ENCODE measurements around the gene LCE1A.

LCE1A gene

GRCh38 chr1:152864443-152864842 lies 37.2 kb downstream of the LCE1A start:
- ChIA-PET CTCF (interaction anchor here (0.8 kb wide), 1 partner anchor 356 kb away, joined by 4 read pairs; no protein-coding TSS in a partner anchor), POLR2A (no interaction called here)
- Histone ChIP-seq H3K4me1 (ENCODE audit: control insufficient read depth, insufficient read depth, low read length) (no peaks in the 10 kb centered on the region), H3K27ac (ENCODE audit: extremely low read depth, low read depth, low read length) (no peak overlapping the region), H3K36me3 (ENCODE audit: control insufficient read depth in 2 of 2, insufficient read depth in 1 of 2, low read length in 2 of 2) (no peaks in the 10 kb centered on the region), H3K9me3 (ENCODE audit: control insufficient read depth, insufficient read depth, low read depth, low read length) (no peaks in the 10 kb centered on the region), H3K4me3 (ENCODE audit: low read depth, low read length) (no peak overlapping the region)
- no peak for TF ChIP-seq ZNF26 (tag by site-specific recombination; IDR thresholded peaks at IDR 0.05)
- no peak for TF ChIP-seq ZNF2 (tag by site-specific recombination; IDR thresholded peaks at IDR 0.05)
- no peak for TF ChIP-seq INSM2 (tag by site-specific recombination; IDR thresholded peaks at IDR 0.05)
- TF ChIP-seq ZBTB44 (tag by site-specific recombination; IDR thresholded peaks at IDR 0.05): no peak
- no peak for TF ChIP-seq ZNF658 (tag by site-specific recombination; IDR thresholded peaks at IDR 0.05)
- TF ChIP-seq MYNN (tag by site-specific recombination; IDR thresholded peaks at IDR 0.05; ENCODE audit: borderline replicate concordance): no peak
- TF ChIP-seq TRIM28 (IDR thresholded peaks at IDR 0.05; ENCODE audit: borderline replicate concordance, low read length): no peak
- no peak for TF ChIP-seq ZNF239 (tag by site-specific recombination; IDR thresholded peaks at IDR 0.05)
- TF ChIP-seq ZNF837 (tag by site-specific recombination; IDR thresholded peaks at IDR 0.05): no peak
- TF ChIP-seq KLF17 (tag by site-specific recombination; IDR thresholded peaks at IDR 0.05): no peak

- POLR2A ChIA-PET: no interaction called here
- Histone ChIP-seq H3K27ac (ENCODE audit: extremely low read depth, low read depth, low read length) (no peak overlapping the region), H3K4me1 (ENCODE audit: control insufficient read depth, insufficient read depth, low read length) (no peaks in the 10 kb centered on the region), H3K9me3 (ENCODE audit: control insufficient read depth, insufficient read depth, low read depth, low read length) (no peaks in the 10 kb centered on the region), H3K36me3 (ENCODE audit: control insufficient read depth in 2 of 2, insufficient read depth in 1 of 2, low read length in 2 of 2) (no peaks in the 10 kb centered on the region), H3K4me3 (ENCODE audit: low read depth, low read length) (no peak overlapping the region)
- CTCF ChIA-PET: interaction anchor here (1.0 to 1.4 kb wide), 2 partner anchors 212 to 326 kb away, joined by 4 to 6 read pairs; no protein-coding TSS in a partner anchor
- TF ChIP-seq ZBTB21 (tag by site-specific recombination; IDR thresholded peaks at IDR 0.05) (no peak), ZNF704 (tag by site-specific recombination; IDR thresholded peaks at IDR 0.05) (no peak), ZNF426 (tag by site-specific recombination; IDR thresholded peaks at IDR 0.05) (no peak), ZNF341 (tag by site-specific recombination; IDR thresholded peaks at IDR 0.05; ENCODE audit: low read depth) (no peak), BCL6B (tag by site-specific recombination; IDR thresholded peaks at IDR 0.05) (no peak), SP7 (tag by site-specific recombination; IDR thresholded peaks at IDR 0.05) (no peak), ZNF624 (tag by site-specific recombination; IDR thresholded peaks at IDR 0.05) (no peak), ZNF138 (tag by site-specific recombination; IDR thresholded peaks at IDR 0.05; ENCODE audit: borderline replicate concordance) (no peak), ZBTB8A (tag by site-specific recombination; IDR thresholded peaks at IDR 0.05) (no peak), ZBTB20 (tag by site-specific recombination; IDR thresholded peaks at IDR 0.05) (no peak), SP3 (tag by site-specific recombination; IDR thresholded peaks at IDR 0.05) (no peak), ZNF223 (tag by site-specific recombination; IDR thresholded peaks at IDR 0.05) (no peak), ZNF155 (tag by site-specific recombination; IDR thresholded peaks at IDR 0.05) (no peak), GLIS2 (tag by site-specific recombination; IDR thresholded peaks at IDR 0.05) (no peak), ZSCAN18 (tag by site-specific recombination; IDR thresholded peaks at IDR 0.05) (no peak), ZNF555 (tag by site-specific recombination; conservative IDR thresholded peaks at IDR 0.05) (no peak), SP2 (tag by site-specific recombination; IDR thresholded peaks at IDR 0.05) (no peak), IKZF3 (tag by site-specific recombination; IDR thresholded peaks at IDR 0.05) (no peak)
These were observed 39.0 kb downstream of the LCE1A start for GRCh38 chr1:152866321-152866720.
